Fibroblast of peridontal ligament (primary cell): ENCODE data around the gene ATF6B.

Source experiments
- DNase-seq: peaks from one replicate; pipeline ENCODE4 v3.0.0-alpha.2; 2010; ENCODE audit errors: extremely low read depth

The ATF6B gene

DNA sequence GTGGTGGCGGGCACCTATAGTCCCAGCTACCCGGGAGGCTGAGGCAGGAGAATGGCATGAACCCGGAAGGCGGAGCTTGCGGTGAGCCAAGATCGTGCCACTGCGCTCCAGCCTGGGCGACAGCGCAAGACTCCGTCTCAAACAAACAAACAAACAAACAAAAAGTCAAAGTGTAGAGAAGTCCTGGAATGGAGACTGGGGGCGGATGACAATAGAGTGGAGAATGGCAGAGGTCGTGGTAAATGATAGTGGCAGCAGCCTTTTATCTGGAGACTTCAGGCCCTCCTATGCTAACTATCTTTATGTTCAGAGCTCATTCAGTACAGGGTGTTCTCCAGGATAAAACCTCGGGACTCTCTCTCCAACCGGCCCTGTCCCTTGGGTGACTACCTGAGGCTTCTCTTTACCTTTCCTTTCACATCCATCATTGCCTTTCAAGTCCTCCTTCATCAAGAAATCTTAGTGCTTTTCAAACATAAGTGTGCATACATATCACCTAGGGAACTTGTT is 3.4 kb upstream of the ATF6B start:
- no peak for DNase-seq

DNA sequence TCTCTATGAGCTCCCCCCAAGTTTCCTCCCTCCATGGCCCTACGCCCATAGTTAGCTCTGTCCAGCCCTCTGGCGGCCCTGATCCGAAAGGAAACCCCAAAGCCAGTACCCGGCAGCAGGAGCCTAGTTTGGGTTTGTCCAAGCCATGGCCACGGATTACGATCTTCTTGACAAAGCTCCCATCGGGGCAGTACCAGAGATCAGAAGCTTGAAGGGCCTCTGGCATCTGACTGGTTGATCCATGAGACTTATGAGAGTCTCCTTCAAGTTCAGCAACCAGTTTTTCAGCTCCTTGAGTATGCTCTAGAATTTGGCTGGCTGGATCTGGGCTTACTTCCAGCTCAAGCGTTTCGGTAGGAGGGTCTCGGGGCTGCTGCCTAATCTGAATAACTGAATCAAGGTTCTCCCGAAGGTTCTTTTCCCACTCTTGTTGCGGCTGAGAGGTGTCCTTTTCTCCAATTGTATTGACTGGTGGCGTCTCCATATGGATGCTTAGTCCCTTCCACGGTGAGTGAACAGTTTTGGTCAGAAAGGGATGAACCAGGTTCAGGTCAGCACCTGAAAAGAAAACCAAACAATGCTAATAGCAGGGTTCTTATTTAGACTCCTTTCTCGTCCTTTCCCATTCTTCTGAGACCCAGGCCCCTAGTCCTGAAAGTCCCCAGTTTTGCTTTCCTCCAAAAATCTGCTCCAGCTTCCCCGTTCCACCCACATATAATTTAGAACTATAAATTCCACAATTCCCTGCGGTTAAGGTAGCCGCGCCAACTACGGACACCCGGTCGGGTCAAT is 1.4 kb upstream of the ATF6B start:
- DNase-seq: no peak

DNA sequence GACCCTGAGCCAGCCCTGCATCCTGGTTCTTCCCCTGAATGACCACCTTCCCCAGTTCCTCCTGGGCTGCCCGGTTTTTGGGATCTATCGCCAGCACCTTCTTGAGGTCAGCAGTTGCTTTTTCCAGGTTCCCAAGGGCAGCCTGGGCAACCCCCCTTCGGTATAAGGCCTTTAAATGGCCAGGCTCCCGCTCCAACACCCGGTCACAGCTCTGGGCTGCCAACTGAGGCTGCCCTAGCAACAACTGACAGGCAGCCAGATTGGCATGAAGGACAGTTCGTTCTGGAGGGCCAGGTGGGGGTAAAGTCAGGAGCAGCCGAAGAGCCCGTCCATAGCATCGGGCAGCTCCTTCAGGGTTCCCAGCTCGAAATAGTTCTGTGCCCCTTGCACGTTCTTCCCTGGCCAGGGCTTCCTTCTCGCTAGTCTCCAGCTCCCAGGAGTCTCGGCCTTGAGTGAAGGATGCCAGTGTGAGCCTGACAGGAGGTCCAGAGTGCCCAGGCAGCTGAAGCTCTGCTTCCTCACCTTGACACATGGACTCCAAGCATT is 778 bp upstream of the ATF6B start:
- no peak for DNase-seq

DNA sequence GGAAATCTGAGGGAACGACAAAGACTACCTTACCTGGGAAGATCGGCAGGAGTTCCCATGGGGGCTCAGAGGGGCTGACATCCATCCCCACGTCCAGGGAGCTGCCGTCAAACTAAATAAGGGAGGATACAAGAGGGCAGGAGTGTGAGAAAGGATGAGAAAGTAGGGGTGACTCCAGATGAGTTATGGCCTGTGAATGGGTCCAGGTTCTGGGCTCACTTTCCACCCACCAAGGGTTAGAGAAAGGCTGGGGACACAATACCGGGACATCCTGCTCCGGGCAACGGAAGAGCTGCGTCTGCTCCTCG is 683 bp downstream of the ATF6B start:
- no peak for DNase-seq

DNA sequence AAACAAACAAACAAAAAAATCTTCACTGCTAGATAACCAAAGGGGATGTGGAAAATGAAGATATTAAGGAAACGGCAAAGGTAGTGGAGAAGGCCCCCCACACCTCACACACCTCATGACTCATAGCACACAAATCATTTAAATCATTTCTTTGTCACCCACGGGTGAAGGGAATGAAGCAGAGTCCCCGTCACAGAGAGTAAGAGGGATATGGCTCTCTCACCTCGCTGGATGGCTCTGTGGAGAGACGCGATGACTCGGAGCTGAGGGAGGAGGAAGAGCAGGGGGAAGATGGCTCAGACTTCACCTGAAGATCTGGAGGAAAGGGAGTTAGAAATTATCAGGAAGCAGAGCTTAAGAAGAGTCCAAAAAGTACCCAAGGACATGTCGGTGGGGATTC is 1.2 kb downstream of the ATF6B start:
- no peak for DNase-seq

DNA sequence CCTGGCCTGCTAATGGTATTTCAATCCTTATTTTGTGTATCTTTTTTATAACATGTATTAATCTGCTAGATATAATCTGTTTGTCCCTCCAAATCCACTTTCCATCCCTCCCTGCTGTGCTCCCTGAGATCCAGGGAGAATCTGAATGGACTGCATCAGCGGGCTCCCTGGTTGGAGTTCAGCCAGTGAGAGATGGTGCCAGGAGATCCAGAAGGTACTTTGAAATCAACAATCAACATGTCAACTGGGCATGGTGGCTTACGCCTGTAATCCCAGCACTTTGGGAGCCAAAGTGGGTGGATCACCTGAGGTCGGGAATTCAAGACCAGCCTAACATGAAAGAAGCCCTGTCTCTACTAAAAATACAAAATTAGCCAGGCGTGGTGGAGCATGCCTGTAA is 4.4 kb downstream of the ATF6B start:
- no peak for DNase-seq

DNA sequence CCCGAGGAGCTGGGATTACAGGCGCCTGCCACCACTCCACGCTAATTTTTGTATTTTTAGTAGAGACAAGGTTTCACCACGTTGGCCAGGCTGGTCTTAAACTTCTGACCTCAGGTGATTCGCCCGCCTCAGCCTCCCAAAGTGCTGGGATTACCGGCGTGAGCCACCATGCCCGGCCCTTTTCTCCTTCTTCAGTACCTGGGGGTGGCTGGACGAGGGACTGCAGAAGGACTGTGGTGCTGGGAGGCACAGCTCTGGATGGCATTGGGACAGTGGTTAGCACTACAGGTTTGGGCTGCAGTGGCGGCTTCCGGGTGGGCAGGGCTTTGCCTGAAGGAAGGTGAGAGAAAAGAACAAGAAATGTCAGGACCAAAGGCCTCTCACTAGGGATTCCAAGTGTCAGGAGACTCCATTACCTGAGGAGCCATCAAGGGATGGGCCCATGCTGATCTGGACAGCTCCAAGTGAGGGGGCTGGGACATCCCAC is 7.4 kb downstream of the ATF6B start:
- DNase-seq: no peak

DNA sequence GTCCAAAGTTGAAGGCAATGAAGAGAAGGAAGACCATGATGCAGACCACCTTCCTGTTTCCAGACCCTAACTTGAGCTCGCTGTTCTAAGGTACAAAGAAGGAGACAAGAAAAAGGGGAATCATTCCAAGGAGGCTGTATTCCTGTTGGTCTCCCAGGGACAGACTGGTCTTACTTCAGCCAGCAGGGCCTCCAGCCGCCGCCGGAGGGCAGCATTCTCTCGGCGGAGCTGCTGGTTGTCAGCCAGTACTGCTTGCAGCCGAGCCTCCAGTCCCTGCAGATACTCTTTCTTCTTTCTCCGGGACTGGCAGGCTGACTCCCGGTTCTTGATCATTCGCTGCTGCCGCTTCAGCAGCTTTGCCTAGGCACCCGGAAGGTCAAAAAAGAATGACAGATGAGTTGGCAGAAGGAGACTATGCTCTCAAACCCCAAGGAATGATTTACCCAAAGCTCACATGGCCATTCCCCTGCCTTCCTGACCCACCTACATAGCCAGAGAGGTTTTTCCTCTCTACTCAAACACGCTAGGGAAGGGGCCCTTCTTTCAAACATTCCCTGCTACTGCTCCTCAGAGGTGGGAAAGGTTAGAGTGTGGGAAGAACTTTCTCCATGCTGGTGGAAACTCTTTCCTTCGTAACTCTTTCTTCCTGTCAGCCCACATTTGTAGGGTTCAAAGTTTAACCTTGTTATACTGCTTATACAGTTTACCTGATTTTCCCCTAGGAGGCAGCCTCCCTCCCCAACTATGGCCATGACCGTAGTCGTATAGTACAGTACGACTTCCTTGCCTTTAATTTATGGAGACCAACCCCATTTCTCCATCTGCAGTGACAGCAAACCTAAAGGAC is 9.0 kb downstream of the ATF6B start:
- DNase-seq: peak; percentile 85

DNA sequence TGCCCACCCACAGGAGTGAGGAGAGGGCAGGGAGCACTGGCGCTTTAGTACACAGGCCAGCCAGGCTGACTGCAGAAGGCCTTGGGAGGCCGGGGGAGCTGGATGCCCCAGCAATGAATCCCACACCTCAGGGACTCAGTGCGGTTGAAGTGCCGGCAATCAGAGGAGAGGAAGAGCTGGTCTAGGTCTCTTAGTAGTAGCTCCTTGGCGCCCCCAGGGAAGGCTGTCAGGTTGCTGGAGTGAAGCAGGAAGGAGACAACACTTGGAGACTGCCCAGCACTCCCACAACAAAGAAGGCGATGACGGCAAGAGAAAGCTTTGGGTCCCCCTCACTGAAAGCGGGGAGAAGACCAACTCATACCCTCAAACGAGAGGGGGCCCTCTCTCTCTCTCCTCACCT is 10.6 kb downstream of the ATF6B start:
- no peak for DNase-seq

DNA sequence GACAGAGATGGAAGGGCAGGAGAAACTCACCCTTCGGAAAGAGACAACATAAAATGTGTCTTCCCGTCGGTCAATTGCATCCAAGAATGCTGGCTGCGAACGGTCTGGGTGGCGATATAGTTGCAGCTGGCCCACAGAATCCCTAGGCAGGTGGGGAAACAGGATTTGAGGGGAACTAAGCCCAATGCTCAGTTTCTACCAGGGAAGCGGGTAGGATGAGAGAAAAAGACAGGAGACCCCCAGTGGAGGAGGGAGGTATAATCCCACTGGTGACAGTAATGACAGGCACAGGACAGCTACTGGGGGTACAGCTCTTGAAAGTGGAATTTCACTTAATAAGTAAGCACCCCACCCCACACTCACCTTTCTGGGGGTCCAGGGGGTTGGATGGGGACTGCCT is 11.4 kb downstream of the ATF6B start:
- no peak for DNase-seq

DNA sequence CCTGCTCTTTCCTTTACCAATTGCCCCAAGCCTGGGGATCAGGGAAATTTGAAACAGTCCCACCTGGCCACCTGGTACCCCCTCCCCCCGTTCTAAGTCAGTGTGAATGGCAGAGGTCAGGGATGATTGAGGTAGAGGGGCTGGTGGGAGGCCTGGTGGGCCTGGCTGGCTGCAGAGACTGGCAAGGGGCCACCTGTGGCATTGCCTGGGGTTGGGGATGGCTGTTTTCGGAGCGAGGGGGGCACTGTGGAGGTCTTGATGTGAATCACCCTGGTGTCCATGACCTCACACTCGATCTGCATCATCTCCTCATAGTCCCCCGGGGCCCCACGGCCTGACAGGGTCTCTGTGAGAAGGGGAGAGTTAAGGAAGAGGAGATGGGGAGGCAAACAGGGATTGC is 12.4 kb downstream of the ATF6B start:
- DNase-seq: no peak

DNA sequence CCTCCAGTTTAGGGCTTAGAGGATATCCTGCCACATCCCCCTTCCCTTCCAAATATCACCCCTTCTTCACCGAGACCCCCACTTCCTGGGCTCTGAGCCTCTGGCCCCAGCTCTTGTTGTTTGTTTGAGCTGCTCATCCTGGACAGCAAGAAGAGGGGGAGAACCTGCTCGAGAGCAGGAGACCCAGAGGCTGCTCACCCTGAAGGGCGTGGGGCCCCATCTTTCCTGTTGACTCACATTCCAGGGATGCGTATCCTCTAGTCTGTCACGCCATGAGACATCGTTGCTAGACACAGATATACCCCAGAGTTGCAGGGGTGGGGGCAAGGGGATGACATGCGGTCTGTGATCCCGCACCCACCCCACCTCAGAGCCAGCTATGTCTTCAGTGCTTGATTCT is 13.2 kb downstream of the ATF6B start:
- DNase-seq: no peak

DNA sequence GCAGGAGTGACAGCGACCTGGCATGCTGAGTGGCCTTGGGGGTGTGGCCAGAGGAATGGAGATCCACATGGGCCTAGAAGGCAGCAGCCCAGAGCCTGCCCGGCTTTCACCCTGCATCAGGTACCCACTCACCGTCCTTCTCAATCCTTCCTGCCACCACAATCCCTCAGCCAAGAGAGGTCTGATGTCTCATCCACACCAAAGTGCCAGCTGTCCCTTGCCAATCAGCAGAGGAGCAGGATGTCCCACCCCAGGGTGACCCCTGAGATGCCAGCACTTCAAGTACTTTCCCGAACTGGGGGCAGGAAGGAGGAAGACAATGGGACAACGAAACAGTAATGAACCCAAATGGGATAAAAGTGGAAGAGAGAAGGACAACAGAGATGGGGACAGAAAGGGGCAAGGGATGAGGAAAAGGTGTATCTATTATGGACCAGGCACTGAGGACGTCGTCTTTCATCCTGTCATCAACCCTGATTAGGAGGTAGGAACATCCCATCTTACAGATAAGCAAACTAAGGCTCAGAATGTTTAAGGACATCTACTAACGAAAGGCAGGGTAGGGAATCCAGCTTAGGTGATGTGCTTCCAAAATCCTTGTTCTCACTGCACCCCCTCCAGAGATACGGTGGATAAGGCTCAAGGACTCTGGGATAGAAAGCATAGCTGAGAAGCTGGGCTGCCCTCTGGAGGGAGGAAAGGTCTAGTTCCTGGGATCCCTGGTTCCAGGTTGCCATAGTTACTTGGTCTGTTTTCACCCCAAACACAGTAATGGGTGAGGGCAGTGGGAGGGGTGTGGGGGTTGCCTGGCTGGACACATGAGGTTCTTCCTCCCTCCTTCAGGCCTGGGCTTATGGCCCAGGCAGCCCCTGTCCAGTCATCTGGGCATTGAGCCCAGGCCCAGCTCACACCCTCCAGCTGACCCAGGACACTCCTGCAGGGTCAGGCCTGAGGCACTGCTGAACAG is 14.4 kb downstream of the ATF6B start:
- peak; percentile 98 for DNase-seq

DNA sequence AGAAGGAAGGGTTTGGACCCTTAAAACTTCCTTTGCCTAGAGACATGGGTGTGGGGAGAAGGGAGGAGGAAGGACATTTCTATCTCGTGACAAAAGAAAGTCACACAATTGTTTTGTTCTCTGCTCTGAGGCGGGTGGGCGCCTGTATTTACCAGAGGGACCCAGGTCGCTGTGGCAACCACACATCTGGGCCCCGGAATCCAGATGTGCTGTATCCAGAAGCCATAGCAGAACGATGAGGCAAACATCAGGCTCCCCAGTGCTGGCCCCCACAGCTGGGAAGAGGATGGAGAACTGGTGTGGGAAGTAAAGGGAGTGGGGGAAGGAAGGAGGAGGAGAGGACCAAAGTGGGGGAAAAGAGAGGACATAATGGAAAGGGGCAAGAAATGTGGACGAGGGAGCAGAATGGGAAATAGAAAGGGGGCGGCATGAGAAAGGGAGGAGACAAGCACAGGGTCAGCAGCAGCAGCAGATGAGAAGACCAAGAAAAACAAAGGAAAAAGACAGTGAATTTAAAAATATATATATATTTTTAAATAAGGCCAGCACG is 15.5 kb downstream of the ATF6B start:
- no peak for DNase-seq

DNA sequence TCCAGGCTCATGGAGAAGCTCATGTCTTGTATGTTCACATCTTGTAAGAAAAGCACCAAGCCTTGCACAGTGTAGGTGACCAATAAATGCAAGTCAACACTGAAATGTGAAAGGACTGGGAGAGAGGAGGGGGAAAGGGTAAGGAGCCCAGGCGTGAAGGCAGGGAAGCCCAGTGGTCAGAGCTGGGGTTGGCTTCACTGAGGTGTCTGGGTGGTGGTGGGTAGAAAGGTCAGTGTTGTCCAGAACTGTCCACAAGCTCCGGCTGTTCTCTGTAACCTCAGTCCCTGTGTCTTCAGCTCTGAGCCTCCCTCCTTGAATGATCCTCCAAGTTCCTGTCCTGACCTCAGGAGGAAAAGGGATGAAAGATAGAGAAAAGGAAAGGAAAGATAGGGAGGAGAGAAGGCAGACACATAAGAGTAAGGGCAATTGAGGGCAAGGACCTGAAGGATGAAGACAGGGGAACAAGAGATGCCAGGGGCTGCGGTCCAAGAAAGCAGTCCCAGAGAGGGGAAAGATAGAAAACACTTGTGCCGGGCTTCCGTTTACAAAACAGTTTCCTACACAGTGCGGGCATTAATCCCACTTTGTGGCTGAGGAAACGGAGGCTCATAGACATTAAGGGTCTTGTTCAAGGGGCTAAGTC is 16.5 kb downstream of the ATF6B start:
- no peak for DNase-seq

DNA sequence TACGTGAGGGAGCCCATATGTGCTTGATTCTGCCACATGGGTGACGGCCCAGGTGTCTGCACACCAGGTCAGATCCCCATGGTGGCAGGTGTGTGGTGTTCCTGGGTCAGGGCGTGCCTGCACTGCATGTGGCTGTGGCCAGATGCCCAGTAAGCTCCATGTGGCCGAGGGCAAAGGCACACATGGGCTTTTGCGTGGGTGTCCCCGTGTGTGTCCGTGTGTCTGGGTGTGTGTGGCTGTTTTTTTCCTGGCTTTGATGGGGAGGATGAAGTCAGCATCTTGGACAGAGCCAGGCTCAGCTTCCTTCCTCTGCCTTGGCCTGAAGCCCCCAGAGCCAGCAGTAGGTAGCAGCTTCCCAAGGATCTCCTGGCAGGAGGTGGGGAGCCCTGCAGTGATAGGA is 17.4 kb downstream of the ATF6B start:
- no peak for DNase-seq

DNA sequence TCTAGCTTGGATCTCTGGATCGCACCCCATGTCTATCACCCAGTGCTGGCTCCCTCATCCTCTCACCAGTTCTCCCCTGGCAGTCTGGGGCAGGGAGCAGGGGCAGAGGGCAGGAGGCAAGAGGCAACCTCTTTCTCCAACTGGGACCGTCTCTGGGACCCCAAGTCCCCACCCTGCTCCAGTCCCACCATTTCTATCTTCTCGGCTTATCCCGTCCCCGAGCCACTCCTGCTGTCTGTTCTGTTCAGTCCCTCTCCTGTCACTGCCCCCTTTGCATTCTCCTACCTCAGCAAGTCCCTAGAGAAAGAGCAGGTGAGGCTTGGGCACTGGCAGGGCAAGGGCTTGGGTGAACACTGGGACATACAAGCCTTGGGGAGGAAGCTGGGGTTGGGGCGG is 18.3 kb downstream of the ATF6B start:
- no peak for DNase-seq

DNA sequence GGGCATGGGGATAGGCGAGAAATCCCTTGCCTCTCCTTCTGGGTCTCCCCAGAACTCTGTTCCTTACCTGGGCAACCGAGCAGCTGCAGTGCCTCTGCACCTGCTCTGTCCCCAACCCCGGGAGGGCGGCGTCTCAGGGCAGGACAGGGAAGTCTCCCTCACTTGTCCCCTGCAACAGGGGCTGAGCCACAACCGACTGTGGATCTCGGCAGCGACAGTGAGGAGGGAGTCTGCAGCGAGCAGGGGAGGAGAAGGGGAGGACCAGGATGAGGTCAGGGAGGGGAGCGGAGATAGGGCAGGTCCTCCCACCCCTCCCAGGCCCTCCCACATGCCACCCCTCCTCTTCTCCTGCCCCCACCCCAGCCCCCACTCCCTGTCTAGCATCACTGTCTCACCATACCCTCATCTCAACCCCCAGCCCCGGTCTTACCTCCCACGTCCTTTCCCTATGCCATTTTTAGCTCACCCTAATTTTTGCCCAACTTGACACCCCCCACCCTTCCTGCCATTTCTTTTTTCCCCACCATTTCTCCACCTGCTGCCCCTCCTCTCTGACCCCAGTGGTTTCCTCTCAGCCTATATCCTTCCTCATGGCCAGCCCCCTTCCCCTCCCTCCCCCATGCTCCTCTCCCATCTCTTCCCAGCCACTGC is 18.8 kb downstream of the ATF6B start, which contains the start of gene TNXB:
Gene TNXB (minus strand): TSS at position 225 of the 651 bp plus-strand sequence. CDS start 11,140 bp downstream, outside the sequence.
- no peak for DNase-seq

DNA sequence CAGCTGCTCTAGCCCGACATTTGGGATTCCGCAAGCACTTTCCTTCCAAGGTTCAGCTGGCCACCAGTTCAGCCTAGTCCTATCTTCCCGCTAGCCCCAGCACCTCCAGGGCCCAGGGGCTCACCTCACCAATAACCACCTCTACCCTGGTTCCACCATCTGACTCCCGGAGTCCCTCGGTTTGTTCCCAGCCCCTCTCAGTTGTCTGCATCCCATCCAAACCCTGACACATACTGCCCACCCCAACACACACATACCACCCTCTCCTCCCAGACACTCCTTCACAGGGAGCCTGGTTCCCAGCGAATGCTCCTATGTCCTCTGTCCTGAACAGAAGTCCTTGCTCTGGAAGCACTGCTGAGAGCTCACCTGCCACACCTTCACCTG is 19.3 kb downstream of the ATF6B start:
- no peak for DNase-seq

DNA sequence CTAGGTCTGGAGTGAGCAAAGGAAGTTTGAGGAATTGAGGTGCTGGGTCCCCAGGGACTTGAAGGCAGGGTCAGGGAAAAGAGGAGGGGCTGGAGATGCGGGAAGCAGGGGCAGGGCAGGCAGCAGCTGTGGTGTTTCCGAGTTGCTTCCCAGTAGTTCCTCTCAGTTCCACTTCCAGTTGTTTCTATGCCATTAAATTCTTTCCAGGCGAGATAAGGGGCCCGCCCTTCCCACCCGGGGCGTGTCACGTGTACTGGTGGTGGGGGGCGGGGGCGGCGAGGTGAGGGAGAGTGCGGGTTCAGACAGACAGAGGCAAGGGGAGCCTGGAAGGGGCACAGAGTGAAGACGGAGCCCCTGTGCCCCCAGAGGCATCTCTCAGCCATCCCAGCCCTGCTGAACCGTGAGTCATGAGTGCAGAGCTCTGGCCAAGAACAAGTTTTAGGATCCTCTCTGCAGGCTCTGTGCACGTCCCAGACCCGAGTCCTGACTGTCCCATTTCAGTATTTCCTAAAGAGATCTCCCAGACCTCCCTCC is 19.9 kb downstream of the ATF6B start:
- DNase-seq: peak; percentile 46
